HepG2 (cell line): ENCODE results near the gene POU3F4.

ENCODE experiments used
- ARHGAP35 ChIP-seq: sonication (generic); formaldehyde crosslinking; IDR thresholded peaks from 2 replicates; pipeline ENCODE4 v1.9.0; 2022; ENCODE audit warnings: mild to moderate bottlenecking, inconsistent platforms, moderate library complexity, missing genetic modification reagents, borderline replicate concordance
- CTCF ChIP-seq: sonication (generic); formaldehyde crosslinking; IDR thresholded peaks from 2 replicates; pipeline ENCODE4 v1.5.0; 2020; ENCODE audit warnings: mild to moderate bottlenecking, missing genetic modification reagents, moderate library complexity
- ELF4 ChIP-seq: sonication (generic); formaldehyde crosslinking; IDR thresholded peaks from 2 replicates; pipeline ENCODE4 v1.5.0; 2020; ENCODE audit warnings: missing genetic modification reagents, mild to moderate bottlenecking, moderate library complexity, borderline replicate concordance
- POLR2A ChIP-seq, 2 experiments: IDR thresholded peaks; 2 replicates each; pipeline ENCODE4 v1.6.1; 2011; ENCODE audit warnings: low read depth in 2 of 2, low read length in 2 of 2, mild to moderate bottlenecking in 1 of 2, moderate library complexity in 1 of 2; ENCODE audit not compliant: insufficient read depth in 1 of 2
- SAFB2 ChIP-seq: sonication (generic); formaldehyde crosslinking; IDR thresholded peaks from 2 replicates; pipeline ENCODE4 v1.5.1; 2020; ENCODE audit warnings: missing genetic modification reagents, low read depth, mild to moderate bottlenecking, borderline replicate concordance
- SMAD3 ChIP-seq: sonication (generic); formaldehyde crosslinking; IDR thresholded peaks from 2 replicates; pipeline ENCODE4 v1.4.0; 2020; ENCODE audit warnings: missing genetic modification reagents
- TARDBP ChIP-seq: sonication (generic); formaldehyde crosslinking; IDR thresholded peaks from 2 replicates; pipeline ENCODE4 v1.8.0; 2022; ENCODE audit warnings: mild to moderate bottlenecking, missing genetic modification reagents
- ZZZ3 ChIP-seq: sonication (generic); formaldehyde crosslinking; IDR thresholded peaks from 2 replicates; pipeline ENCODE4 v1.4.0; 2020; ENCODE audit warnings: missing genetic modification reagents, mild to moderate bottlenecking, borderline replicate concordance
- TF ChIP-seq, protein P1 (sequence below): sonication (generic); formaldehyde crosslinking; IDR thresholded peaks from 2 replicates; pipeline ENCODE4 v1.4.0; 2020; ENCODE audit warnings: missing genetic modification reagents, mild to moderate bottlenecking, borderline replicate concordance
- TF ChIP-seq, protein P2 (sequence below): sonication (generic); IDR thresholded peaks from 2 replicates; pipeline ENCODE4 v1.6.1; 2016; ENCODE audit warnings: low read depth, borderline replicate concordance
- TF ChIP-seq, protein P3 (sequence below): sonication (generic); formaldehyde crosslinking; IDR thresholded peaks from 2 replicates; pipeline ENCODE4 v1.5.1; 2020; ENCODE audit warnings: mild to moderate bottlenecking, missing genetic modification reagents, moderate library complexity

DNA sequence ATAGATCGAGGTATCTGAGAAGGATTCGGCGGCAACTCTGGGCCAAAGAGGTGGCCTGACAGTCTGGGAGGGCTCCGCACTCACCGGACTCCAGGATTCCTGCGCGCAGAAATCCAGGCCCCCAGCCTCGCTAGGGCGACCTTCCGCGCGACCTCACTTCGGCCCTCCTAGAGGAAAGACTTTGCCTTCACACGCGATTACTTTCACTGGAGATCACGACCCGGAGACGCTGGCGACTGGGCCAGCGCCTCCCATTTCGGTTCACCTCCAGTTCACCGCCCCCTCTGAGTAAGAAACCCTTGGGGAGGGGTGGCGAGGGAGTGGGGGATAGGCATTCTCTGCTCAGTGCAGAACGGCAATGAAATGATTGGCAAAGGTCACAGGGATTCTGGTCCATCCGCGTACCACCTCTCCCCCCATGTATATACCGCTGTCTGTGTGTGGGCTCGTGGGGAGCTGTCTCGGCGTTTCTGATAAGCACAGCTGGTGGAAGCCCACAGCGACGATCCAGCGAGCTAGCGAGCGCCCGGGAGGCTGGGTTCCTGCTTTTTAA is 2.5 kb downstream of the POU3F4 start:
- TF ChIP-seq, protein P1, sequence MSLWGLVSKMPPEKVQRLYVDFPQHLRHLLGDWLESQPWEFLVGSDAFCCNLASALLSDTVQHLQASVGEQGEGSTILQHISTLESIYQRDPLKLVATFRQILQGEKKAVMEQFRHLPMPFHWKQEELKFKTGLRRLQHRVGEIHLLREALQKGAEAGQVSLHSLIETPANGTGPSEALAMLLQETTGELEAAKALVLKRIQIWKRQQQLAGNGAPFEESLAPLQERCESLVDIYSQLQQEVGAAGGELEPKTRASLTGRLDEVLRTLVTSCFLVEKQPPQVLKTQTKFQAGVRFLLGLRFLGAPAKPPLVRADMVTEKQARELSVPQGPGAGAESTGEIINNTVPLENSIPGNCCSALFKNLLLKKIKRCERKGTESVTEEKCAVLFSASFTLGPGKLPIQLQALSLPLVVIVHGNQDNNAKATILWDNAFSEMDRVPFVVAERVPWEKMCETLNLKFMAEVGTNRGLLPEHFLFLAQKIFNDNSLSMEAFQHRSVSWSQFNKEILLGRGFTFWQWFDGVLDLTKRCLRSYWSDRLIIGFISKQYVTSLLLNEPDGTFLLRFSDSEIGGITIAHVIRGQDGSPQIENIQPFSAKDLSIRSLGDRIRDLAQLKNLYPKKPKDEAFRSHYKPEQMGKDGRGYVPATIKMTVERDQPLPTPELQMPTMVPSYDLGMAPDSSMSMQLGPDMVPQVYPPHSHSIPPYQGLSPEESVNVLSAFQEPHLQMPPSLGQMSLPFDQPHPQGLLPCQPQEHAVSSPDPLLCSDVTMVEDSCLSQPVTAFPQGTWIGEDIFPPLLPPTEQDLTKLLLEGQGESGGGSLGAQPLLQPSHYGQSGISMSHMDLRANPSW (CRISPR knock-in tag) = no peak
- TF ChIP-seq SAFB2 (CRISPR knock-in tag) (no peak), ELF4 (no peak), SMAD3 (CRISPR knock-in tag) (no peak), CTCF (CRISPR knock-in tag) (no peak), ARHGAP35 (CRISPR knock-in tag) (no peak), ZZZ3 (CRISPR knock-in tag) (no peak), POLR2A (IDR thresholded peaks at IDR 0.05; ENCODE audit: insufficient read depth in 1 of 2, low read depth in 2 of 2, low read length in 2 of 2) (no peak), TARDBP (CRISPR knock-in tag) (no peak)
- TF ChIP-seq, protein P2, sequence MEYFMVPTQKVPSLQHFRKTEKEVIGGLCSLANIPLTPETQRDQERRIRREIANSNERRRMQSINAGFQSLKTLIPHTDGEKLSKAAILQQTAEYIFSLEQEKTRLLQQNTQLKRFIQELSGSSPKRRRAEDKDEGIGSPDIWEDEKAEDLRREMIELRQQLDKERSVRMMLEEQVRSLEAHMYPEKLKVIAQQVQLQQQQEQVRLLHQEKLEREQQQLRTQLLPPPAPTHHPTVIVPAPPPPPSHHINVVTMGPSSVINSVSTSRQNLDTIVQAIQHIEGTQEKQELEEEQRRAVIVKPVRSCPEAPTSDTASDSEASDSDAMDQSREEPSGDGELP = no peak
- TF ChIP-seq, protein P3, sequence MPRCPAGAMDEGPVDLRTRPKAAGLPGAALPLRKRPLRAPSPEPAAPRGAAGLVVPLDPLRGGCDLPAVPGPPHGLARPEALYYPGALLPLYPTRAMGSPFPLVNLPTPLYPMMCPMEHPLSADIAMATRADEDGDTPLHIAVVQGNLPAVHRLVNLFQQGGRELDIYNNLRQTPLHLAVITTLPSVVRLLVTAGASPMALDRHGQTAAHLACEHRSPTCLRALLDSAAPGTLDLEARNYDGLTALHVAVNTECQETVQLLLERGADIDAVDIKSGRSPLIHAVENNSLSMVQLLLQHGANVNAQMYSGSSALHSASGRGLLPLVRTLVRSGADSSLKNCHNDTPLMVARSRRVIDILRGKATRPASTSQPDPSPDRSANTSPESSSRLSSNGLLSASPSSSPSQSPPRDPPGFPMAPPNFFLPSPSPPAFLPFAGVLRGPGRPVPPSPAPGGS (CRISPR knock-in tag) = no peak
